HEK293 (cell line): ENCODE data around the gene KCNMA1.

Experiments
- AEBP2 ChIP-seq: fragments of 450-650 bp; formaldehyde crosslinking; IDR thresholded peaks from 2 replicates; pipeline ENCODE4 v1.5.1; 2016; ENCODE audit warnings: missing biosample characterization, missing genetic modification characterization, borderline replicate concordance
- BCL6B ChIP-seq: fragments of 450-650 bp; formaldehyde crosslinking; IDR thresholded peaks from 2 replicates; pipeline ENCODE4 v1.5.1; 2017; ENCODE audit warnings: missing biosample characterization, missing genetic modification characterization
- FEZF1 ChIP-seq: fragments of 450-650 bp; formaldehyde crosslinking; IDR thresholded peaks from 2 replicates; pipeline ENCODE4 v1.5.1; 2016; ENCODE audit warnings: missing biosample characterization, missing genetic modification characterization
- HOXD13 ChIP-seq: sonication (generic); formaldehyde crosslinking; IDR thresholded peaks from 2 replicates; pipeline ENCODE4 v1.8.0; 2022; ENCODE audit warnings: missing genetic modification reagents, borderline replicate concordance
- OSR2 ChIP-seq: fragments of 450-650 bp; formaldehyde crosslinking; IDR thresholded peaks from 2 replicates; pipeline ENCODE4 v1.5.1; 2016; ENCODE audit warnings: missing biosample characterization, missing genetic modification characterization
- PATZ1 ChIP-seq: fragments of 450-650 bp; formaldehyde crosslinking; IDR thresholded peaks from 2 replicates; pipeline ENCODE4 v1.5.1; 2016; ENCODE audit warnings: missing biosample characterization, missing genetic modification characterization
- RBAK ChIP-seq: fragments of 450-650 bp; formaldehyde crosslinking; IDR thresholded peaks from 2 replicates; pipeline ENCODE4 v1.5.1; 2016; ENCODE audit warnings: missing biosample characterization, missing genetic modification characterization
- REST ChIP-seq: fragments of 450-650 bp; formaldehyde crosslinking; IDR thresholded peaks from 2 replicates; pipeline ENCODE4 v1.5.1; 2016; ENCODE audit warnings: missing biosample characterization, missing genetic modification characterization
- SCRT1 ChIP-seq: fragments of 450-650 bp; formaldehyde crosslinking; IDR thresholded peaks from 2 replicates; pipeline ENCODE4 v1.5.1; 2016; ENCODE audit warnings: missing biosample characterization, missing genetic modification characterization, borderline replicate concordance
- SCRT2 ChIP-seq: fragments of 450-650 bp; formaldehyde crosslinking; IDR thresholded peaks from 2 replicates; pipeline ENCODE4 v1.5.1; 2016; ENCODE audit warnings: missing biosample characterization, missing genetic modification characterization
- SP3 ChIP-seq: fragments of 450-650 bp; formaldehyde crosslinking; IDR thresholded peaks from 2 replicates; pipeline ENCODE4 v1.5.1; 2016; ENCODE audit warnings: missing biosample characterization, missing genetic modification characterization
- TRIM28 ChIP-seq: IDR thresholded peaks from 2 replicates; pipeline ENCODE4 v1.6.1; 2011; ENCODE audit warnings: low read length, control low read depth, borderline replicate concordance
- ZBTB1 ChIP-seq: fragments of 450-650 bp; formaldehyde crosslinking; IDR thresholded peaks from 2 replicates; pipeline ENCODE4 v1.5.1; 2016; ENCODE audit warnings: missing biosample characterization, missing genetic modification characterization
- ZBTB49 ChIP-seq: fragments of 450-650 bp; formaldehyde crosslinking; IDR thresholded peaks from 2 replicates; pipeline ENCODE4 v1.5.1; 2016; ENCODE audit warnings: missing biosample characterization, missing genetic modification characterization, low read depth
- ZNF146 ChIP-seq: fragments of 450-650 bp; formaldehyde crosslinking; IDR thresholded peaks from 2 replicates; pipeline ENCODE4 v1.5.1; 2016; ENCODE audit warnings: missing biosample characterization, missing genetic modification characterization
- ZNF239 ChIP-seq: fragments of 450-650 bp; formaldehyde crosslinking; IDR thresholded peaks from 2 replicates; pipeline ENCODE4 v1.5.1; 2016; ENCODE audit warnings: missing biosample characterization, missing genetic modification characterization
- ZNF24 ChIP-seq: fragments of 450-650 bp; formaldehyde crosslinking; IDR thresholded peaks from 2 replicates; pipeline ENCODE4 v1.5.1; 2016; ENCODE audit warnings: missing biosample characterization, missing genetic modification characterization
- ZNF350 ChIP-seq: fragments of 450-650 bp; formaldehyde crosslinking; IDR thresholded peaks from 2 replicates; pipeline ENCODE4 v1.5.0; 2017; ENCODE audit warnings: missing biosample characterization, mild to moderate bottlenecking, missing genetic modification characterization
- ZNF404 ChIP-seq: fragments of 450-650 bp; formaldehyde crosslinking; IDR thresholded peaks from 2 replicates; pipeline ENCODE4 v1.5.1; 2017; ENCODE audit warnings: missing biosample characterization, missing genetic modification characterization
- ZNF433 ChIP-seq: fragments of 450-650 bp; formaldehyde crosslinking; IDR thresholded peaks from 2 replicates; pipeline ENCODE4 v1.5.1; 2016; ENCODE audit warnings: missing biosample characterization, missing genetic modification characterization, low read depth
- ZNF501 ChIP-seq: fragments of 450-650 bp; formaldehyde crosslinking; IDR thresholded peaks from 2 replicates; pipeline ENCODE4 v1.5.1; 2016; ENCODE audit warnings: missing biosample characterization, missing genetic modification characterization
- ZNF521 ChIP-seq: fragments of 450-650 bp; formaldehyde crosslinking; IDR thresholded peaks from 2 replicates; pipeline ENCODE4 v1.5.1; 2017; ENCODE audit warnings: missing biosample characterization, mild to moderate bottlenecking, missing genetic modification characterization
- ZNF555 ChIP-seq: fragments of 450-650 bp; formaldehyde crosslinking; conservative IDR thresholded peaks from 2 replicates; pipeline ENCODE4 v1.5.1; 2017; ENCODE audit warnings: missing biosample characterization, mild to moderate bottlenecking, missing genetic modification characterization, inconsistent platforms
- ZNF560 ChIP-seq: fragments of 450-650 bp; formaldehyde crosslinking; IDR thresholded peaks from 2 replicates; pipeline ENCODE4 v1.5.1; 2017; ENCODE audit warnings: missing biosample characterization, missing genetic modification characterization, borderline replicate concordance
- ZNF596 ChIP-seq: fragments of 450-650 bp; IDR thresholded peaks from 2 replicates; pipeline ENCODE4 v1.5.0; 2018; ENCODE audit warnings: missing biosample characterization, mild to moderate bottlenecking, missing genetic modification characterization, moderate library complexity
- ZNF624 ChIP-seq: fragments of 450-650 bp; formaldehyde crosslinking; IDR thresholded peaks from 2 replicates; pipeline ENCODE4 v1.5.1; 2017; ENCODE audit warnings: missing biosample characterization, missing genetic modification characterization
- ZNF658 ChIP-seq: fragments of 450-650 bp; formaldehyde crosslinking; IDR thresholded peaks from 2 replicates; pipeline ENCODE4; 2016; ENCODE audit warnings: missing biosample characterization, missing genetic modification characterization
- ZNF660 ChIP-seq: fragments of 450-650 bp; IDR thresholded peaks from 2 replicates; pipeline ENCODE4 v1.5.1; 2018; ENCODE audit warnings: missing biosample characterization, mild to moderate bottlenecking, missing genetic modification characterization
- ZNF777 ChIP-seq: fragments of 450-650 bp; formaldehyde crosslinking; IDR thresholded peaks from 2 replicates; pipeline ENCODE4 v1.5.1; 2017; ENCODE audit warnings: missing biosample characterization, missing genetic modification characterization, borderline replicate concordance
- ZNF791 ChIP-seq: fragments of 450-650 bp; formaldehyde crosslinking; IDR thresholded peaks from 2 replicates; pipeline ENCODE4 v1.5.1; 2016; ENCODE audit warnings: missing biosample characterization, missing genetic modification characterization
- ZSCAN30 ChIP-seq: fragments of 450-650 bp; IDR thresholded peaks from 2 replicates; pipeline ENCODE4 v1.5.1; 2018; ENCODE audit warnings: missing biosample characterization, mild to moderate bottlenecking, missing genetic modification characterization, moderate library complexity

Gene KCNMA1

GRCh38 chr10:77452952-77453564, 184.6 kb downstream of the KCNMA1 start (continued):
- no peak for TF ChIP-seq ZNF777 (tag by site-specific recombination)
- no peak for TF ChIP-seq SCRT1 (tag by site-specific recombination)
- TF ChIP-seq TRIM28, result no peak
- TF ChIP-seq ZNF596 (tag by site-specific recombination), result no peak
- peak; percentile 77 for TF ChIP-seq ZNF560 (tag by site-specific recombination)
- TF ChIP-seq ZNF791, result peak; percentile 74
- TF ChIP-seq ZNF660 (tag by site-specific recombination), result no peak
- no peak for TF ChIP-seq ZNF239 (tag by site-specific recombination)
- TF ChIP-seq HOXD13 (CRISPR knock-in tag), result no peak
- 0 out of 2 replicates have a peak, but pooled peaks have one; percentile 69 for TF ChIP-seq ZBTB1 (tag by site-specific recombination)
- TF ChIP-seq OSR2, result no peak
- TF ChIP-seq RBAK, result 0 out of 2 replicates have a peak, but pooled peaks have one; percentile 72
- no peak for TF ChIP-seq ZNF624 (tag by site-specific recombination)
- no peak for TF ChIP-seq FEZF1 (tag by site-specific recombination)
- no peak for TF ChIP-seq SCRT2
- 0 out of 2 replicates have a peak, but pooled peaks have one; percentile 37 for TF ChIP-seq SP3 (tag by site-specific recombination)
- 0 out of 2 replicates have a peak, but pooled peaks have one; percentile 55 for TF ChIP-seq ZNF501 (tag by site-specific recombination)
- TF ChIP-seq ZSCAN30 (tag by site-specific recombination), result no peak
- TF ChIP-seq ZNF555 (tag by site-specific recombination), result peak; percentile 92
- no peak for TF ChIP-seq ZNF521
- TF ChIP-seq ZNF658 (tag by site-specific recombination), result no peak
- TF ChIP-seq REST (tag by site-specific recombination), result peak; percentile 76
- no peak for TF ChIP-seq PATZ1 (tag by site-specific recombination)
- no peak for TF ChIP-seq ZBTB49 (tag by site-specific recombination)
- TF ChIP-seq ZNF433 (tag by site-specific recombination), result peak; percentile 82
- no peak for TF ChIP-seq ZNF146 (tag by site-specific recombination)
- TF ChIP-seq ZNF404 (tag by site-specific recombination), result peak; percentile 86; the same call in 1 of the 2 replicates
- no peak for TF ChIP-seq ZNF24 (tag by site-specific recombination)
- TF ChIP-seq BCL6B, result no peak
- TF ChIP-seq ZNF350 (tag by site-specific recombination), result no peak
- peak; percentile 93; the same call in 1 of the 2 replicates for TF ChIP-seq AEBP2 (tag by site-specific recombination)
